ENCODE results near the gene LRRC19. TPM values are rescaled to one million over a fixed set of nuclear protein-coding genes. Genes with fewer than 3 reads are reported as not detected.

Gene LRRC19
- total RNA-seq, 1 experiment from 2014 or later = not detected

DNA sequence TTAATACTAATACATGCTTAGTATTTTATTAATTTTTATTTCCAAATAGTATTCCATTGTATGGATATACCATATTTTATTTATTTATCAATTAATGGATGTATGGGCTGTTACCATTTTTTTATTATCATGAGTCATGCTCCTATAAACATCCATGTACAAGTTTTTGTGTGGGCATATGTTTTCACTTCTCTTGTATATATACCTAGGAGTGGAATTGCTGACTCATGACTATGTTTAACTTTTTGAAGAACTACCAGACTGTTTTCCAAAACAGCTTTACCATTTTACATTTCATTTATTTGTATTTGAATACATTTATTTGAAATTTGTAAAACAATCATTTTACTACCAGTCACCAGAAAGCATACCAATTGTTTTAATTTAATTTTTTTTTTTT is 14.1 kb upstream of the LRRC19 start:
- TF ChIP-seq, protein P1, sequence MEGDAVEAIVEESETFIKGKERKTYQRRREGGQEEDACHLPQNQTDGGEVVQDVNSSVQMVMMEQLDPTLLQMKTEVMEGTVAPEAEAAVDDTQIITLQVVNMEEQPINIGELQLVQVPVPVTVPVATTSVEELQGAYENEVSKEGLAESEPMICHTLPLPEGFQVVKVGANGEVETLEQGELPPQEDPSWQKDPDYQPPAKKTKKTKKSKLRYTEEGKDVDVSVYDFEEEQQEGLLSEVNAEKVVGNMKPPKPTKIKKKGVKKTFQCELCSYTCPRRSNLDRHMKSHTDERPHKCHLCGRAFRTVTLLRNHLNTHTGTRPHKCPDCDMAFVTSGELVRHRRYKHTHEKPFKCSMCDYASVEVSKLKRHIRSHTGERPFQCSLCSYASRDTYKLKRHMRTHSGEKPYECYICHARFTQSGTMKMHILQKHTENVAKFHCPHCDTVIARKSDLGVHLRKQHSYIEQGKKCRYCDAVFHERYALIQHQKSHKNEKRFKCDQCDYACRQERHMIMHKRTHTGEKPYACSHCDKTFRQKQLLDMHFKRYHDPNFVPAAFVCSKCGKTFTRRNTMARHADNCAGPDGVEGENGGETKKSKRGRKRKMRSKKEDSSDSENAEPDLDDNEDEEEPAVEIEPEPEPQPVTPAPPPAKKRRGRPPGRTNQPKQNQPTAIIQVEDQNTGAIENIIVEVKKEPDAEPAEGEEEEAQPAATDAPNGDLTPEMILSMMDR (conservative IDR thresholded peaks at IDR 0.05) = no peak
- Mint-ChIP-seq H3K4me1 (no peaks in the 10 kb centered on the region), H3K27ac (no peak overlapping the region), H3K36me3 (ENCODE audit: insufficient read depth in 1 of 3, low read depth in 3 of 3) (peaks cover 10 to 20% (median 14%) of the 10 kb centered on the region in 3 experiments; a peak in 6 of 7 replicates), H3K9me3 (no peaks in the 10 kb centered on the region), H3K27me3 (ENCODE audit: low read depth) (no peaks in the 10 kb centered on the region), H3K4me3 (no peak overlapping the region)
- no peak overlapping the region for H4K5ac ChIP-seq (ENCODE audit: insufficient read length, low read depth, low read length)
- no peak overlapping the region for H3K9ac ChIP-seq (ENCODE audit: extremely low read depth, insufficient read length, low read length)
- no peak overlapping the region for H2BK12ac ChIP-seq (ENCODE audit: insufficient read length, low read depth, low read length)
- DNase-seq = no peak
- H3K4me1 ChIP-seq (ENCODE audit: insufficient read depth, low read length) = no peaks in the 10 kb centered on the region
- H3K23me2 ChIP-seq (ENCODE audit: insufficient read length, low read depth, low read length, poor library complexity, severe bottlenecking) = no peaks in the 10 kb centered on the region
- H2BK5ac ChIP-seq (ENCODE audit: insufficient read length, low read length) = no peak overlapping the region
- no peak overlapping the region for H3K14ac ChIP-seq (ENCODE audit: insufficient read depth, low read length)
- no peak overlapping the region for H2BK20ac ChIP-seq (ENCODE audit: low read depth, low read length, poor library complexity, severe bottlenecking)
- H3K27me3 ChIP-seq (ENCODE audit: insufficient read depth, low read length) = no peaks in the 10 kb centered on the region
- no peak overlapping the region for H3K56ac ChIP-seq (ENCODE audit: insufficient read length, low read depth, low read length)
- H3K79me2 ChIP-seq (ENCODE audit: insufficient read depth, low read length) = no peaks in the 10 kb centered on the region
- H3T11ph ChIP-seq (ENCODE audit: low read length) = no peak overlapping the region
- no peak overlapping the region for H4K91ac ChIP-seq (ENCODE audit: insufficient read length, low read depth, low read length)
- no peak overlapping the region for H3K27ac ChIP-seq (ENCODE audit: insufficient read length, low read depth, low read length)
- H2AFZ ChIP-seq (ENCODE audit: low read length) = no peak overlapping the region
- no peak overlapping the region for H4K8ac ChIP-seq (replicated peaks; ENCODE audit: insufficient read length, low read depth, low read length)
- no peak overlapping the region for H3K23ac ChIP-seq (ENCODE audit: insufficient read length, low read depth, low read length)
- no peak overlapping the region for H3K18ac ChIP-seq (ENCODE audit: insufficient read length, low read depth, low read length)
- H3K4me2 ChIP-seq (ENCODE audit: insufficient read depth, insufficient read length, low read length) = no peak overlapping the region
- H3K9me3 ChIP-seq (ENCODE audit: control insufficient read depth, low read depth, low read length) = no peaks in the 10 kb centered on the region
- H2BK120ac ChIP-seq (ENCODE audit: low read depth, low read length, poor library complexity, severe bottlenecking) = no peak overlapping the region
- H4K20me1 ChIP-seq (ENCODE audit: control insufficient read depth, insufficient read depth, insufficient read length) = no peaks in the 10 kb centered on the region
- H3K79me1 ChIP-seq (ENCODE audit: insufficient read depth, low read depth, low read length, poor library complexity, severe bottlenecking) = no peaks in the 10 kb centered on the region
- no peak overlapping the region for H2BK15ac ChIP-seq (ENCODE audit: low read depth, low read length)
- H2AK5ac ChIP-seq (ENCODE audit: insufficient read length, low read length) = no peak overlapping the region
- no peak overlapping the region for H3K4ac ChIP-seq (ENCODE audit: low read depth, low read length)
